Bronchial epithelial cell (primary cell): ENCODE results near the gene SURF4. TPM values are rescaled to one million over a fixed set of nuclear protein-coding genes. Genes with fewer than 3 reads are reported as not detected.
A peak's percentile ranks its signal among the peaks of the same experiment; 100 is the strongest.

Source experiments
- DNase-seq: peaks from one replicate; pipeline ENCODE4 v3.0.0-alpha.2; 2010; ENCODE audit warnings: low read depth
- FAIRE-seq: peaks from 2 replicates; lab custom pipeline; 2011; peaks lifted over from hg19 to GRCh38; lab: Jason Lieb, UNC
- H3K27me3 ChIP-seq: 2 replicates; pipeline ENCODE4 v1.5.1; 2011; ENCODE audit warnings: low read length; ENCODE audit not compliant: control insufficient read depth, insufficient read depth
- H3K36me3 ChIP-seq: 2 replicates; pipeline ENCODE4 v1.5.1; 2011; ENCODE audit warnings: low read length; ENCODE audit not compliant: control insufficient read depth, insufficient read depth
- H3K4me3 ChIP-seq: 2 replicates; pipeline ENCODE4 v1.5.1; 2011; ENCODE audit warnings: mild to moderate bottlenecking, low read depth, low read length, control low read depth
- CTCF ChIP-seq: IDR thresholded peaks from 2 replicates; pipeline ENCODE4 v1.5.1; 2011; ENCODE audit warnings: mild to moderate bottlenecking, moderate library complexity, low read length, control low read depth, inconsistent platforms; ENCODE audit not compliant: insufficient read depth, severe bottlenecking
- total RNA-seq: library from RNA; depleted of rRNA; stranded (reverse); fragments of >200 nt; gene quantifications from 2 replicates; pipeline ENCODE4 v1.2.1, GENCODE V29; 2014

SURF4 gene
- total RNA-seq, 1 donor from 2014 or later: 295 TPM

- DNase-seq (no peak), FAIRE-seq (no peak)
Observed at GRCh38 chr9:133420392-133420827, 44.5 kb upstream of the SURF4 start.

GRCh38 chr9:133419005-133419404 is 43.1 kb upstream of the SURF4 start:
- no peak for FAIRE-seq
- Histone ChIP-seq H3K4me3 (no peak overlapping the region), H3K27me3 (no peaks in the 10 kb centered on the region), H3K36me3 (peaks cover 6% of the 10 kb centered on the region)
- no peak for TF ChIP-seq CTCF
- peak; percentile 33 for DNase-seq

More at GRCh38 chr9:133420392-133420827, 44.5 kb upstream of the SURF4 start:
- Histone ChIP-seq H3K36me3 (peaks cover 2% of the 10 kb centered on the region), H3K27me3 (no peaks in the 10 kb centered on the region), H3K4me3 (no peak overlapping the region)
- no peak for TF ChIP-seq CTCF

- Histone ChIP-seq H3K36me3 (peaks cover 7% of the 10 kb centered on the region), H3K27me3 (no peaks in the 10 kb centered on the region), H3K4me3 (peak within 1 kb of the TSS; percentile 72)
- peak; percentile 54 for DNase-seq
- no peak for FAIRE-seq
- no peak for TF ChIP-seq CTCF
Observed at GRCh38 chr9:133417541-133418461, 41.9 kb upstream of the SURF4 start, which contains the start of gene REXO4. Gene REXO4, minus strand, starts transcription at chr9:133418010. Its CDS starts 166 bp downstream, at chr9:133417844.

GRCh38 chr9:133415170-133415569 is 39.3 kb upstream of the SURF4 start:
- FAIRE-seq: no peak
- H3K36me3 ChIP-seq: peaks cover 20% of the 10 kb centered on the region
- no peaks in the 10 kb centered on the region for H3K27me3 ChIP-seq
- no peak for DNase-seq
- H3K4me3 ChIP-seq: no peak overlapping the region
- no peak for TF ChIP-seq CTCF

GRCh38 chr9:133408042-133408441 is 32.2 kb upstream of the SURF4 start:
- FAIRE-seq (no peak), DNase-seq (no peak)
- H3K4me3 ChIP-seq: no peak overlapping the region
- no peak for TF ChIP-seq CTCF
- peaks cover 33% of the 10 kb centered on the region for H3K36me3 ChIP-seq
- no peaks in the 10 kb centered on the region for H3K27me3 ChIP-seq
